Transverse colon (tissue), 4 donors: Measurements from ENCODE around the gene ZNF280A.

Experiments
- EP300 ChIP-seq: sonication (generic); formaldehyde crosslinking; IDR thresholded peaks from one replicate; pipeline ENCODE4 v1.6.1; 2017; ENCODE audit warnings: antibody characterized with exemption, low read depth
- POLR2A ChIP-seq: fragments of 450-650 bp; IDR thresholded peaks from one replicate; pipeline ENCODE4 v1.6.1; 2016; ENCODE audit warnings: antibody characterized with exemption, mild to moderate bottlenecking, moderate library complexity
- POLR2AphosphoS5 ChIP-seq, 3 donors: sonication (generic); formaldehyde crosslinking; IDR thresholded peaks; one replicate each; pipeline ENCODE4 v1.6.1; 2016; ENCODE audit warnings: antibody characterized with exemption in 3 of 3
- TF ChIP-seq, protein P1 (sequence below), 5 experiments: fragments of 200-600 bp in 3 of 5; fragments of 450-650 bp in 2 of 5; sonication (generic) in 3 of 5; IDR thresholded peaks; 1 replicate in 2 of 5; 2 replicates in 3 of 5; pipeline ENCODE4 v1.5.1; 2016 to 2017; ENCODE audit warnings: antibody characterized with exemption in 5 of 5, inconsistent platforms in 3 of 5, mild to moderate bottlenecking in 2 of 5, moderate library complexity in 1 of 5

DNA sequence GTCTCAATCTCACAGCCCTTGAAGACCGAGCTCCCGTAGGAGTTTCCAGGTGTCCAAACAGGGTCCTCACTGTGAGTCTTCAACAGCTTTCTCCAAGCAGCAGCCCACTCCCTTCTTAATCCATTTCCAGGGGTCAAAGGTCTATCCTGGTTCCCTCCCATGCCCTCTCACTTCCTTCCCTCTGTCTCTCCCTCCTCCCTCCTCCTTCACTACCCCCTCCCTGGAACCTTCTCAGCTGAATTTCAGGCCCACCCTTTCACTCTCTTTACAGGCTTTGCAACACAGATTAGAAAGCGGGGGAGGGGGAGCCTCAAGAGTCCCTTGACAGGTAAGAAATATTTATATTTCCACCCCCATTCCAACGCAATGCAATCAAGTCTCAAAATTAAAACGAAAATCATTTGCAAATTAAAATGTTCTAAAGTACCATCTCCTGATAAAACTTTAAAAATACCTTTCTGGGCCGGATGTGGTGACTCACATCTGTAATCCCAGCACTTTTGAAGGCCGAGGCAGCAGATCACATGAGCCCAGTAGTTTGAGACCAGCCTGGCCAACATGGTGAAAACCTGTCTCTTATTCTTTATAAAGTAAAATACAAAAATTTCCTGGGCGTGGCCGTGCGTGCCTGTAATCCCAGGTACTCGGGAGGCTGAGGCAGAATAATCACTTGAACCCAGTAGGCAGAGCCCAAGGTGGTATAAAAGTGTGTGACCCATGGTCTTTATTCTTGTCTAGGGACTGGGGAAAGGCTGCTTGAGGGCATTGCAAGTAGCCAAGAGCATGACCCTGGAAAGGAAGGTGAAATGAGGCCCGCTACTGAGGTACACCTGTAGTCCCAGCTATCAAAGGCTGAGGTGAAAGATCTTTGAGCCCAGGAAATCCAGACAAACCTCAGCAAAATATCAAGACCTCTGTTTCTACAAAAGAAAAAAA is 865 bp upstream of the ZNF280A start:
- TF ChIP-seq, protein P1, sequence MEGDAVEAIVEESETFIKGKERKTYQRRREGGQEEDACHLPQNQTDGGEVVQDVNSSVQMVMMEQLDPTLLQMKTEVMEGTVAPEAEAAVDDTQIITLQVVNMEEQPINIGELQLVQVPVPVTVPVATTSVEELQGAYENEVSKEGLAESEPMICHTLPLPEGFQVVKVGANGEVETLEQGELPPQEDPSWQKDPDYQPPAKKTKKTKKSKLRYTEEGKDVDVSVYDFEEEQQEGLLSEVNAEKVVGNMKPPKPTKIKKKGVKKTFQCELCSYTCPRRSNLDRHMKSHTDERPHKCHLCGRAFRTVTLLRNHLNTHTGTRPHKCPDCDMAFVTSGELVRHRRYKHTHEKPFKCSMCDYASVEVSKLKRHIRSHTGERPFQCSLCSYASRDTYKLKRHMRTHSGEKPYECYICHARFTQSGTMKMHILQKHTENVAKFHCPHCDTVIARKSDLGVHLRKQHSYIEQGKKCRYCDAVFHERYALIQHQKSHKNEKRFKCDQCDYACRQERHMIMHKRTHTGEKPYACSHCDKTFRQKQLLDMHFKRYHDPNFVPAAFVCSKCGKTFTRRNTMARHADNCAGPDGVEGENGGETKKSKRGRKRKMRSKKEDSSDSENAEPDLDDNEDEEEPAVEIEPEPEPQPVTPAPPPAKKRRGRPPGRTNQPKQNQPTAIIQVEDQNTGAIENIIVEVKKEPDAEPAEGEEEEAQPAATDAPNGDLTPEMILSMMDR (IDR thresholded peaks at IDR 0.05) = no peak
- TF ChIP-seq POLR2A (no peak), EP300 (no peak), POLR2AphosphoS5 (IDR thresholded peaks at IDR 0.05) (no peak)
